Stimulated activated CD4-positive, alpha-beta T cell treated with anti-CD3 and anti-CD28 coated beads, TNF-alpha, amount 100 ng/mL, for 24 hours (primary cell): ENCODE results near the gene AMBRA1.
"Not testable (repeated sequence)": the region's sequence is repeated elsewhere in the genome, so short reads cannot be mapped to it uniquely, and the experiment has no call there.

ENCODE experiments used
- DNase-seq, 3 experiments: peaks; one replicate each; pipeline ENCODE4 v3.0.0-alpha.2; 2020; ENCODE audit warnings: low read depth in 3 of 3

Gene AMBRA1

GRCh38 chr11:46383404-46383758 is 210.4 kb downstream of the AMBRA1 start:
- DNase-seq, result no peak

GRCh38 chr11:46382646-46383403 is 211.0 kb downstream of the AMBRA1 start:
- no peak for DNase-seq

GRCh38 chr11:46381819-46382645 is 211.8 kb downstream of the AMBRA1 start:
- no peak for DNase-seq

DNA sequence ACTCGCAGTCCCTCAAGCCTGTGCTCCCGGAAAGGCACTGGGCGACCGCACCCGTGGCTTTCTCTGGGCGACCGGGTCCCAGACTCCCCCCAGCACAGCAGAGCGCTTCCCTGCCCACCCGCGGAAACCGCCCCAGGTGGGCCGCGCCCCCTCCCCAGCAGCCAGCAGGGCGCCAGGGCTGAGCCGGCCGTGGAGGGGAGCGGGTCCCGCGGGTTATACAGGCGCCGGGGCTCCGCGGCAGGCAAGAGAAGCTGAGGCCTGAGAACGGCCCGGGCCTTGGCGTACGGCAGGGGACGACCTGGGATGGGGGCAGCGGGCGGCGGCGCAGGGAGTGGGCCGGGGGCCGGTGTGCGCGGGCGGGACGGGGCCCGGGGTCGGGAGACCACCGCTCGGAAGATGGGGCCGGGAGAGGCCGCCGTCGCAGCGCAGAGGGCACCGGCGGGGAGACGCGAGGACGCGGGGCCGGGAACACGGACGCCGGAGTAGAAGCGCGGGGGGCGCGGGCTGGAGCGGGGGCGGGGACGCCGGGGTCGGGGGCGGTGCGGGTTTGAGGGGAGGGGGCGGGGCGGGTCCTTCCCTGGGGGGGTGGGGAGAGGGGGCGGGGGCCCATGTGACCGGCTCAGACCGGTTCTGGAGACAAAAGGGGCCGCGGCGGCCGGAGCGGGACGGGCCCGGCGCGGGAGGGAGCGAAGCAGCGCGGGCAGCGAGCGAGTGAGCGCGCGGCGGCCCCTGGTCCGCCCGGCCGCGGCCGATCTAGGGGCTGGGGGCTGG is 212.6 kb downstream of the AMBRA1 start, which contains the start of gene MDK:
Gene MDK (plus strand): TSS at position 622 of the 771 bp plus-strand sequence. CDS start 389 bp downstream, outside the sequence.
- no peak for DNase-seq

DNA sequence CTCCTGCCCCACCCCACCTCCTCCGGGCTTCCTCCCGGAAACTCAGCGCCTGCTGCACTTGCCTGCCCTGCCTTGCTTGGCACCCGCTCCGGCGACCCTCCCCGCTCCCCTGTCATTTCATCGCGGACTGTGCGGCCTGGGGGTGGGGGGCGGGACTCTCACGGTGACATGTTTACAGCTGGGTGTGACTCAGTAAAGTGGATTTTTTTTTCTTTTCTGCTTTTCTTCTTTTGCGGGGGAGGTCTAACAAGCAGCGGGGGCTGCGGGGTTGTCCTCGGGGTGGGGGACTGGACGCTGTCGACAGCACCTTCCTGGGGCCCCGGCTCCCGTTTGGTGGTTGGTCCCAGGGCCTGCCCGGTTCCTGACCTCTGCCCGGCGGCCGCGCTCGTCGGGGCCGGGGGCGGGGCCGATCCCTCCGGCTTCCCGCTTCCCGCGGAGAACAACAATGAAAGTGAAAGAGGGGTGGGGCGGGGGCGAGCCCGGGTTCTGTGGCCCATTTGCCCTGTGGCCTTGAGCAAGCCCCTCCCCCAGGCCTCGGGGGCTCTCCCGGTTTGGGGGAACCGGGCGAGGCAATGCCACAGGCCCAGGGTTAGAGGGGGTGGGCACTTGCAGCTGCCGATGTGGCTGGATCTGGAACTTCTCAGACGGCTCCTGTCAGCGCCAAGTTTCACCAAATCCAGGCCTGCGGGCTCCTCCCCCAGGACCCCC is 213.3 kb downstream of the AMBRA1 start:
- DNase-seq, result peak; percentile 37 to 76 (median 43)

- not testable (repeated sequence) for DNase-seq
Measured at GRCh38 chr11:46379482-46380293, 214.1 kb downstream of the AMBRA1 start.

GRCh38 chr11:46378811-46379481 is 214.9 kb downstream of the AMBRA1 start:
- no peak for DNase-seq

- no peak for DNase-seq
Measured at GRCh38 chr11:46378296-46378695, 215.5 kb downstream of the AMBRA1 start.

DNA sequence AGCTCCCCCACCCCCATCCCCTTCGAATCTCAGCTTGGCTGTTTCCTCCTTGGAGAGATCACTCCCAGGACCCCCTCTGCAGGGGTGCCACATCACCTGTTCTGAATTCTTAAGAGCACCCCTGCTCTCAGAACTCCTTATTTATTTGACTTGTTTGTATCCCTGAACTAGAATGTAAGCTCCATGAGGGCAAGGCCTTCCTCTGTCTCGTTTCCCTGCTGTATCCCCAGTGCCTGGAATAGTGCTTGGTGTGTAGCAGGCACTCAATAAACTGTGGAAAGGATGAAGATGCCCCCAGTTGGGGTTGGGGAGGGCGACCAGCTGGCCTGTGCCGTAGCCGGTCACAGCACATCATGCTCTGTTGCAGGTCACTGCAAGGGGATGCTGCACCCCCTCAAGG is 216.0 kb downstream of the AMBRA1 start:
- DNase-seq, result no peak

- DNase-seq, result no peak
Measured at GRCh38 chr11:46377290-46377689, 216.5 kb downstream of the AMBRA1 start.

DNA sequence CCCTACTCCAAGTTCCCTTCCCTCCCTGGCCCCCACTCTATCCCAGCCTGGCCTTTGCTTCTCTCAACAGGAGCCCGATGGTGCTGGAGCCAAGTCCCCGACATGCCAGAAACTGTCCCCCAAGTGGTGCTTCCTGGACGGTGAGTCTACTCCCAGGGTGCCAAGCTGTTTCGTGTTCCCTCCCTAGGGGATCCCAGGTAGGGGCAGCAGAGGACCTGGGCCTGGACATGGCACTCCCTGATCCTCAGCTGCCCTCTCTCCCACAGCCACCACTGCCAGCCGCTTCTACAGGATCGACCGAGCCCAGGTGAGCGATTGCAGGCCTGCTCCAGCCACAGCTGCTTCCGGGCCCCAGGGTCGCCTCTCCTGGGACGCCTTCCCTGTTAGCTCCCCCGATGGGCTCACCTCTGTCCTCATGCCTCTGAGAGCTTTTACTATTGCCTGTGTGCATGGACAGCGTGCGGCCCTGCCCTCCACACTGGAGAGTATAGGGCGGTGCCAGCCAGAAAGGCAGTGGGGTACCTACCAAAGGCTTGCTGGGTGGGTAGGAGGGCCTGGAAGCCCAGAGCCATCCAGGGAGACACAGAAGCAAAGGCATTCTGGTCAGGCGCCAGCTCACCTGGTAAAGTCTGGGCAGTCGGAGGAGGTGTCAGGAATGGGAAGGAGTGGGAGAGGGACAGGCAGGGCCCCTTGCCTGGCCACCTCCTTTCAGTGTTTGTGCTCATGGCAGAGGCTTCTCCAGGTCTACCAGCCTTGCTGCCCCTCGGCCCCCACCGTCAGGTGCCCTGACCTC is 217.4 kb downstream of the AMBRA1 start:
- DNase-seq, result no peak

GRCh38 chr11:46375392-46376101 is 218.3 kb downstream of the AMBRA1 start:
- no peak for DNase-seq

DNA sequence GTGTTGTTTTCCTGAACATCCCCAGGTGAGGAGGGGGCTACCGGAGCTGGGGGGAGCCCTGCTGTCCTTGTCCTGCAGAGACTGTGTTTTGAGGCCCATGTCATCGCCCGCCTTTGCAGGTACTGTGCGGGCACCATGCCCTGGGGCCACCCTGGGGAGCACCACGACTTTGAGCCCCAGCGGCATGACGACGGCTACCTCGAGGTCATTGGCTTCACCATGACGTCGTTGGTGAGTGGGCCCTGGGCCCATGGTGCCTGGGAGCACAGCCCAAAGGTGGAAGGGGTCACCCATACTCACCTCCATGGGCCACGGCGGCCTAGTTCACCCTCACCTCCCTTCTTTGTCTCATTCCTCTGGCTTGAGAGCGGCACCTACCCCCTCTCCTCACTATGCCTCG is 219.0 kb downstream of the AMBRA1 start:
- no peak for DNase-seq

GRCh38 chr11:46373787-46374740 is 219.8 kb downstream of the AMBRA1 start:
- no peak for DNase-seq

GRCh38 chr11:46372501-46372900 is 221.3 kb downstream of the AMBRA1 start:
- DNase-seq, result not testable (repeated sequence)

DNA sequence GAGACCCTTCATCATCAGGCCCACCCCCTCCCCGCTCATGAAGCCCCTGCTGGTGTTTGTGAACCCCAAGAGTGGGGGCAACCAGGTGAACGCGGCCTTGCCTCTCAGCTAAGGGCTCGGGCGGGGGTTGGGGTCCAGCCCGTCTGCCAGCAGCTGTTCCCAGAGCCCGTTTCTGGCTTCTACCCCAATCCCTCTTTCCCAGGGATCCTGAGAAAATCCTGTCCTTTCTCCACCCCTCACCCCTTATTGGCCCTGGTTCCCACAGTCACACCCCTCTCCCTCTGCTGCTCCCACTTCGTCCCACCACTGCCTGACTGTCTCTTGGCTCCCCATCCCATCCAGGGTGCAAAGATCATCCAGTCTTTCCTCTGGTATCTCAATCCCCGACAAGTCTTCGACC is 221.7 kb downstream of the AMBRA1 start:
- DNase-seq, result no peak

- DNase-seq, result not testable (repeated sequence)
Measured at GRCh38 chr11:46371262-46371661, 222.6 kb downstream of the AMBRA1 start.
